NCI-H1092 (cell line): Measurements from ENCODE around the gene SLC66A3.

Experiments
- DNase-seq: peaks from one replicate; lab custom pipeline; 2025; lab: John Stamatoyannopoulos, UW

SLC66A3 gene

GRCh38 chr2:11213975-11214374, 58.7 kb downstream of the SLC66A3 start:
- no peak for DNase-seq

- no peak for DNase-seq
Measured at GRCh38 chr2:11214770-11215169, 59.5 kb downstream of the SLC66A3 start.

GRCh38 chr2:11215407-11215806, 60.1 kb downstream of the SLC66A3 start:
- no peak for DNase-seq

- no peak for DNase-seq
Measured at GRCh38 chr2:11220445-11220844, 65.2 kb downstream of the SLC66A3 start.

GRCh38 chr2:11222845-11223244, 67.6 kb downstream of the SLC66A3 start:
- no peak for DNase-seq

- DNase-seq = no peak
Measured at GRCh38 chr2:11224887-11225286, 69.6 kb downstream of the SLC66A3 start.

- no peak for DNase-seq
Measured at GRCh38 chr2:11227595-11227994, 72.3 kb downstream of the SLC66A3 start.
